ENCODE measurements around the gene MTHFD1L. TPM values are rescaled to one million over a fixed set of nuclear protein-coding genes. Genes with fewer than 3 reads are reported as not detected.
A peak's percentile ranks its signal among the peaks of the same experiment; 100 is the strongest.
"Not testable (repeated sequence)": the region's sequence is repeated elsewhere in the genome, so short reads cannot be mapped to it uniquely, and the experiment has no call there.

MTHFD1L gene
- polyA plus RNA-seq, 2 of the 4 experiments (the other 2 are of a cell fraction): 27.2 to 63.2 TPM

- ATAC-seq: no peak
- no peak overlapping the region for H3K4me3 ChIP-seq
- POLR2A ChIA-PET: no interaction called here
- H3K9me3 ChIP-seq: no peaks in the 10 kb centered on the region
- 76% methylated on average over 5 of the region's 5 CpGs for WGBS (ENCODE audit: missing lambda C conversion rate)
- H3K27ac ChIP-seq: no peak overlapping the region
- FAIRE-seq: no peak
- no peak overlapping the region for H3K4me2 ChIP-seq
- TF ChIP-seq SREBF2 (IDR thresholded peaks at IDR 0.05) (no peak), PBX3 (IDR thresholded peaks at IDR 0.05) (no peak), ATOH8 (CRISPR knock-in tag; IDR thresholded peaks at IDR 0.05; ENCODE audit: low read depth) (no peak), RNF2 (IDR thresholded peaks at IDR 0.05; ENCODE audit: borderline replicate concordance, low read depth) (no peak), ZFP36 (IDR thresholded peaks at IDR 0.05; ENCODE audit: borderline replicate concordance, partially characterized antibody) (no peak), TP53 (CRISPR knock-in tag; IDR thresholded peaks at IDR 0.05) (no peak), FOSL2 (IDR thresholded peaks at IDR 0.05) (no peak), FOSL2 (CRISPR knock-in tag; IDR thresholded peaks at IDR 0.05) (no peak), MYC (IDR thresholded peaks at IDR 0.05; ENCODE audit: borderline replicate concordance, low read length) (no peak), EHF (CRISPR knock-in tag; IDR thresholded peaks at IDR 0.05) (no peak), NFE2L2 (conservative IDR thresholded peaks at IDR 0.05; ENCODE audit: low read length) (no peak), RARB (CRISPR knock-in tag; IDR thresholded peaks at IDR 0.05) (no peak), TFCP2L1 (CRISPR knock-in tag; IDR thresholded peaks at IDR 0.05) (no peak), USF2 (IDR thresholded peaks at IDR 0.05) (no peak), JUNB (IDR thresholded peaks at IDR 0.05) (no peak), CBX2 (IDR thresholded peaks at IDR 0.05; ENCODE audit: borderline replicate concordance, low read depth) (no peak)
- TF ChIP-seq, protein P1, sequence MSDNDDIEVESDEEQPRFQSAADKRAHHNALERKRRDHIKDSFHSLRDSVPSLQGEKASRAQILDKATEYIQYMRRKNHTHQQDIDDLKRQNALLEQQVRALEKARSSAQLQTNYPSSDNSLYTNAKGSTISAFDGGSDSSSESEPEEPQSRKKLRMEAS (IDR thresholded peaks at IDR 0.05): no peak
- H3K4me1 ChIP-seq: peaks cover 3% of the 10 kb centered on the region; the same call in 1 of the 3 replicates
- CTCF ChIA-PET: interaction anchor here (1.1 to 2.4 kb wide), 4 partner anchors 8 to 408 kb away, joined by 4 to 9 read pairs (median 4); no protein-coding TSS in a partner anchor
- DNase-seq (ENCODE audit: low read depth in 1 of 2, low spot score in 1 of 2): no peak
Measured at GRCh38 chr6:150826788-150827187, 38.7 kb upstream of the MTHFD1L start.

DNA sequence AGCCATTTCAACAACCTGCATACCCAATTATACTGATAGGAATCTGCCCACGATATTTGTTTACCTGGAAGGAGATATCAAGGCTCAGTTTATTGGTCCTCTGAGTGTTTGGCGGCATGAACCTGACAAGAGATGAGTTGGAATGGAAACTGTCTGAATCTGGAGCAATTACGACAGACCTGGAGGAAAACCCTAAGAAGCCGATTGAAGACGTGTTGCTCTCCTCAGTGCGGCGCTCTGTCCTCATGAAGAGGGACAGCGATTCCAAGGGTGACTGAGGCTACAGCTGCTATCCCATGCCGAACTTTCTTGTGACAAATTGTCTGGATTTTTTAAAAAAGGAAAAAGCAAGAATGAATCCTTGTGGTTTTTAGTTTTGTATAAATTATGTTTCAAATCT, 37.4 kb upstream of the MTHFD1L start:
- not testable (repeated sequence) for FAIRE-seq, H3K9me3 ChIP-seq
- CTCF ChIA-PET: interaction anchor here (1.3 kb wide), 1 partner anchor 10 kb away, joined by 4 read pairs; no protein-coding TSS in a partner anchor

GRCh38 chr6:150830439-150831165, 34.9 kb upstream of the MTHFD1L start:
- POLR2A ChIA-PET: no interaction called here
- whole genome bisulfite sequencing (ENCODE audit: missing lambda C conversion rate): 86% methylated on average over 13 of the region's 13 CpGs

More for the DNA sequence above, 37.4 kb upstream of the MTHFD1L start:
- 77% methylated on average over 9 of the region's 9 CpGs for WGBS (ENCODE audit: missing lambda C conversion rate)
- H3K4me1 ChIP-seq; DNase-seq (ENCODE audit: low read depth in 1 of 2, low spot score in 1 of 2); POLR2A ChIA-PET; ATAC-seq; H3K4me3 ChIP-seq; H3K4me2 ChIP-seq; H3K27ac ChIP-seq: not testable (repeated sequence)

More at GRCh38 chr6:150830439-150831165, 34.9 kb upstream of the MTHFD1L start:
- Histone ChIP-seq H3K4me3 (no peak overlapping the region), H3K9me3 (no peaks in the 10 kb centered on the region), H3K27ac (no peak overlapping the region), H3K4me1 (peaks cover 3% of the 10 kb centered on the region; the same call in 1 of the 3 replicates), H3K4me2 (no peak overlapping the region)
- ATAC-seq (peak in 1 of 2 experiments; percentile 53; a peak in 4 of 6 replicates), FAIRE-seq (no peak), DNase-seq (ENCODE audit: low read depth in 1 of 2, low spot score in 1 of 2) (no peak)
- CTCF ChIA-PET: interaction anchor here (1.1 to 3.8 kb wide), 4 partner anchors 13 to 750 kb away, joined by 3 to 24 read pairs (median 4); no protein-coding TSS in a partner anchor
- TF ChIP-seq JUN (IDR thresholded peaks at IDR 0.05) (no peak), HOXB13 (CRISPR knock-in tag; IDR thresholded peaks at IDR 0.05; ENCODE audit: low read depth) (no peak), REST (IDR thresholded peaks at IDR 0.05) (no peak), TFCP2L1 (CRISPR knock-in tag; IDR thresholded peaks at IDR 0.05) (no peak), HDAC2 (IDR thresholded peaks at IDR 0.05) (no peak), BCL3 (IDR thresholded peaks at IDR 0.05) (no peak), RNF2 (IDR thresholded peaks at IDR 0.05; ENCODE audit: borderline replicate concordance, low read depth) (no peak), MAFK (IDR thresholded peaks at IDR 0.05; ENCODE audit: partially characterized antibody) (no peak), GATA3 (IDR thresholded peaks at IDR 0.05; ENCODE audit: borderline replicate concordance) (no peak)
- TF ChIP-seq, protein P1 (IDR thresholded peaks at IDR 0.05): no peak
